ENCODE results near the gene NEK8. TPM values are rescaled to one million over a fixed set of nuclear protein-coding genes. Genes with fewer than 3 reads are reported as not detected.

The NEK8 gene
- total and polyA plus RNA-seq, 9 of the 15 experiments (the other 6 are each of a cell fraction or from before 2014, with no cell fraction given), result 0.98 to 16.6 (median 4.6) TPM

DNA sequence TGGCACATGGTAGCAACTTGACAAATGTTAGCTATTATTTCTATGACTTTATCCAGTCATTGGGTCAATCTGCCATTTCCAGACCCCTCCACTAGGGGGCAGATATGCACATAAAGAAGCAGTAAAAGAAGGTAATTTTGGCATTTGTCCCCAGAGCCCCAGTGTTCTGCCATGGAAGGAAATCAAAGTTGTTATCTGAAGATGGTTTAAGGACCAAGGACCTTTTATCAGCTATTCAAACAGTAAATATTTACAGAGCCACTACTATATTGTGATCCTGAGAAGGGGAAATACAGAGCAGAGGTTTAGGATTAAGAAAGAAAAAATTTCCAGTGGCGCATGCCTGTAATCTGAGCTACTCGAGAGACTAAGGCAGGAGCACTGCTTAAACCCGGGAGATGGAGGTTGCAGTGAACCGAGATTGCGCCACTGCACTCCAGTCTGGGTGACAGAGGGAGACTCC lies 35.2 kb downstream of the NEK8 start (continued):
- TF ChIP-seq, protein P1, sequence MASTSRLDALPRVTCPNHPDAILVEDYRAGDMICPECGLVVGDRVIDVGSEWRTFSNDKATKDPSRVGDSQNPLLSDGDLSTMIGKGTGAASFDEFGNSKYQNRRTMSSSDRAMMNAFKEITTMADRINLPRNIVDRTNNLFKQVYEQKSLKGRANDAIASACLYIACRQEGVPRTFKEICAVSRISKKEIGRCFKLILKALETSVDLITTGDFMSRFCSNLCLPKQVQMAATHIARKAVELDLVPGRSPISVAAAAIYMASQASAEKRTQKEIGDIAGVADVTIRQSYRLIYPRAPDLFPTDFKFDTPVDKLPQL (IDR thresholded peaks at IDR 0.05; ENCODE audit: extremely low read depth, insufficient read length), result no peak

GRCh38 chr17:28765038-28765437 lies 36.5 kb downstream of the NEK8 start:
- no peaks in the 10 kb centered on the region for H3K9me3 ChIP-seq (replicated peaks; ENCODE audit: control insufficient read depth, insufficient read depth, low read depth, low read length)
- ChIA-PET POLR2A (interaction anchor here (0.7 to 4.0 kb wide), 10 partner anchors 8 to 1539 kb away, joined by 3 to 47 read pairs (median 8); partner anchors contain the start of genes FAM222B, NEK8 and TLCD1), CTCF (ENCODE audit: low intra/inter-chr PET ratio) (no interaction called here)
- WGBS (ENCODE audit: insufficient coverage, low coverage, missing lambda C conversion rate), result 85% methylated on average over 4 of the region's 4 CpGs
- H3K79me2 ChIP-seq (ENCODE audit: control insufficient read depth, insufficient read depth, low read length), result peaks cover 33% of the 10 kb centered on the region
- intact Hi-C loops (cut with micrococcal nuclease), result no loop called here
- H3K4me3 ChIP-seq, result no peak overlapping the region
- DNase-seq (ENCODE audit: extremely low read depth in 1 of 4, low spot score in 3 of 4) (no peak), ATAC-seq (no peak), FAIRE-seq (no peak)
- H3K27ac ChIP-seq (ENCODE audit: extremely low read depth, low read depth, low read length), result no peak overlapping the region
- no peaks in the 10 kb centered on the region for H3K9me1 ChIP-seq (ENCODE audit: control insufficient read depth, insufficient read depth, low read length)
- no peak overlapping the region for H3K4me2 ChIP-seq (ENCODE audit: insufficient read depth, low read length)
- H4K20me1 ChIP-seq (replicated peaks; ENCODE audit: control insufficient read depth, insufficient read depth, low read length), result 0 out of 2 replicates have a peak, but pooled peaks cover 8% of the 10 kb centered on the region
- in situ Hi-C loops (cut with MboI), result loop anchor here (5.0 kb wide), 1 partner anchor 132 kb away; the partner anchor contains the start of gene FLOT2
- no peak overlapping the region for H2AFZ ChIP-seq (ENCODE audit: low read depth, low read length)
- peaks cover 3 to 4% of the 10 kb centered on the region in 2 experiments; a peak in 2 of 5 replicates for H3K4me1 ChIP-seq (replicated peaks in 1 of 2; ENCODE audit: control insufficient read depth in 2 of 2, insufficient read depth in 2 of 2, low read length in 2 of 2)
- H3K36me3 ChIP-seq (ENCODE audit: control insufficient read depth, insufficient read depth, low read length), result peaks cover 65% of the 10 kb centered on the region
- H3K27me3 ChIP-seq (ENCODE audit: control insufficient read depth in 2 of 2, insufficient read depth in 2 of 2, low read length in 2 of 2), result no peaks in the 10 kb centered on the region
- BruUV-seq (replicated peaks), result no TSS peak
- no peak overlapping the region for H3K9ac ChIP-seq (ENCODE audit: insufficient read depth in 1 of 2, low read depth in 2 of 2, low read length in 2 of 2)
- TF ChIP-seq, protein P2, sequence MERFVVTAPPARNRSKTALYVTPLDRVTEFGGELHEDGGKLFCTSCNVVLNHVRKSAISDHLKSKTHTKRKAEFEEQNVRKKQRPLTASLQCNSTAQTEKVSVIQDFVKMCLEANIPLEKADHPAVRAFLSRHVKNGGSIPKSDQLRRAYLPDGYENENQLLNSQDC (CRISPR knock-in tag; IDR thresholded peaks at IDR 0.05), result no peak
- TF ChIP-seq NFE2L1 (tag; IDR thresholded peaks at IDR 0.05; ENCODE audit: borderline replicate concordance, low read depth), result no peak
- TF ChIP-seq, protein P3, sequence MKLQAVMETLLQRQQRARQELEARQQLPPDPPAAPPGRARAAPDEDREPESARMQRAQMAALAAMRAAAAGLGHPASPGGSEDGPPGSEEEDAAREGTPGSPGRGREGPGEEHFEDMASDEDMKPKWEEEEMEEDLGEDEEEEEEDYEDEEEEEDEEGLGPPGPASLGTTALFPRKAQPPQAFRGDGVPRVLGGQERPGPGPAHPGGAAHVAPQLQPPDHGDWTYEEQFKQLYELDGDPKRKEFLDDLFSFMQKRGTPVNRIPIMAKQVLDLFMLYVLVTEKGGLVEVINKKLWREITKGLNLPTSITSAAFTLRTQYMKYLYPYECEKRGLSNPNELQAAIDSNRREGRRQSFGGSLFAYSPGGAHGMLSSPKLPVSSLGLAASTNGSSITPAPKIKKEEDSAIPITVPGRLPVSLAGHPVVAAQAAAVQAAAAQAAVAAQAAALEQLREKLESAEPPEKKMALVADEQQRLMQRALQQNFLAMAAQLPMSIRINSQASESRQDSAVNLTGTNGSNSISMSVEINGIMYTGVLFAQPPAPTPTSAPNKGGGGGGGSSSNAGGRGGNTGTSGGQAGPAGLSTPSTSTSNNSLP (IDR thresholded peaks at IDR 0.05; ENCODE audit: borderline replicate concordance, low read depth, low read length), result no peak
- no peak for TF ChIP-seq NCOR1 (IDR thresholded peaks at IDR 0.05)
- no peak for TF ChIP-seq EGR1 (conservative IDR thresholded peaks at IDR 0.05)
- TF ChIP-seq PHF8 (IDR thresholded peaks at IDR 0.05; ENCODE audit: borderline replicate concordance, low read length), result no peak
- TF ChIP-seq SIX5 (IDR thresholded peaks at IDR 0.05; ENCODE audit: borderline replicate concordance in 1 of 2, insufficient read depth in 1 of 2, low read depth in 1 of 2, low read length in 2 of 2), result no peak
- no peak for TF ChIP-seq SMARCC2 (IDR thresholded peaks at IDR 0.05; ENCODE audit: low read depth)
- TF ChIP-seq HMGN3 (IDR thresholded peaks at IDR 0.05; ENCODE audit: borderline replicate concordance, extremely low read depth, insufficient read length, low read depth, low read length), result no peak
- TF ChIP-seq ILF3 (IDR thresholded peaks at IDR 0.05; ENCODE audit: borderline replicate concordance), result no peak
- no peak for TF ChIP-seq ZNF347 (CRISPR knock-in tag; IDR thresholded peaks at IDR 0.05; ENCODE audit: low read depth)
- no peak for TF ChIP-seq SAFB2 (IDR thresholded peaks at IDR 0.05; ENCODE audit: borderline replicate concordance, low read depth, low read length, severe bottlenecking)
- no peak for TF ChIP-seq HMBOX1 (IDR thresholded peaks at IDR 0.05)
- no peak for TF ChIP-seq SIN3B (IDR thresholded peaks at IDR 0.05; ENCODE audit: low read depth)

Measured in K562 (cell line).